HEK293 (cell line): ENCODE measurements around the gene ABHD17A.
A peak's percentile ranks its signal among the peaks of the same experiment; 100 is the strongest.

Source experiments
- CTCF ChIA-PET: fragments of 350-600 bp; formaldehyde crosslinking; extraction: SDS; loops from one replicate; lab custom pipeline; 2021; ENCODE audit warnings: antibody characterized with exemption; lab: Yijun Ruan, JAX
- POLR2A ChIA-PET: fragments of 300-600 bp; formaldehyde crosslinking; extraction: SDS; loops from one replicate; lab custom pipeline; 2020; ENCODE audit warnings: antibody characterized with exemption, inconsistent platforms; lab: Yijun Ruan, JAX
- H3K27ac ChIP-seq: fragments of 200-500 bp; sonication (Bioruptor generic); 2 replicates; pipeline ENCODE4 v1.5.1; 2014; ENCODE audit warnings: low read depth, low read length, control low read depth, inconsistent platforms; ENCODE audit errors: extremely low read depth
- H3K36me3 ChIP-seq, 2 experiments: fragments of 200-500 bp in 1 of 2; sonication (Bioruptor generic) in 1 of 2; 1 replicate in 1 of 2; 2 replicates in 1 of 2; pipeline ENCODE4 v1.5.1; 2014 to 2017; ENCODE audit warnings: inconsistent platforms in 2 of 2, low read length in 2 of 2; ENCODE audit not compliant: control insufficient read depth in 2 of 2, insufficient read depth in 1 of 2
- H3K4me1 ChIP-seq: fragments of 200-500 bp; sonication (Bioruptor generic); 2 replicates; pipeline ENCODE4 v1.5.1; 2014; ENCODE audit warnings: mild to moderate bottlenecking, low read length, inconsistent platforms; ENCODE audit not compliant: control insufficient read depth, insufficient read depth
- H3K4me3 ChIP-seq: 2 replicates; pipeline ENCODE4 v1.5.1; 2011; ENCODE audit warnings: low read depth, mild to moderate bottlenecking, control low read depth, low read length, moderate library complexity
- H3K9me3 ChIP-seq: fragments of 200-500 bp; sonication (Bioruptor generic); 2 replicates; pipeline ENCODE4 v1.5.1; 2014; ENCODE audit warnings: low read depth, low read length, inconsistent platforms; ENCODE audit not compliant: control insufficient read depth, insufficient read depth
- EGR2 ChIP-seq: fragments of 450-650 bp; formaldehyde crosslinking; IDR thresholded peaks from 2 replicates; pipeline ENCODE4 v1.5.1; 2016; ENCODE audit warnings: low read depth, missing biosample characterization, missing genetic modification characterization
- KLF7 ChIP-seq: fragments of 450-650 bp; formaldehyde crosslinking; IDR thresholded peaks from 2 replicates; pipeline ENCODE4 v1.5.1; 2016; ENCODE audit warnings: missing biosample characterization, missing genetic modification characterization, borderline replicate concordance
- KLF8 ChIP-seq: fragments of 450-650 bp; formaldehyde crosslinking; IDR thresholded peaks from 2 replicates; pipeline ENCODE4 v1.5.1; 2016; ENCODE audit warnings: missing biosample characterization, missing genetic modification characterization
- PRDM4 ChIP-seq: fragments of 450-650 bp; formaldehyde crosslinking; IDR thresholded peaks from 2 replicates; pipeline ENCODE4 v1.5.1; 2017; ENCODE audit warnings: missing biosample characterization, missing genetic modification characterization
- TCF7L2 ChIP-seq: IDR thresholded peaks from 2 replicates; pipeline ENCODE4 v1.6.1; 2011; ENCODE audit warnings: low read depth, mild to moderate bottlenecking, inconsistent platforms, low read length, moderate library complexity, borderline replicate concordance
- TRIM28 ChIP-seq: IDR thresholded peaks from 2 replicates; pipeline ENCODE4 v1.6.1; 2011; ENCODE audit warnings: low read length, control low read depth, borderline replicate concordance
- YY1 ChIP-seq: fragments of 450-650 bp; formaldehyde crosslinking; IDR thresholded peaks from 2 replicates; pipeline ENCODE4 v1.5.1; 2018; ENCODE audit warnings: missing biosample characterization, missing genetic modification characterization
- ZBTB8A ChIP-seq: fragments of 450-650 bp; formaldehyde crosslinking; IDR thresholded peaks from 2 replicates; pipeline ENCODE4 v1.5.1; 2016; ENCODE audit warnings: missing biosample characterization, missing genetic modification characterization
- ZFHX2 ChIP-seq: fragments of 450-650 bp; formaldehyde crosslinking; conservative IDR thresholded peaks from 2 replicates; pipeline ENCODE4 v1.5.1; 2016; ENCODE audit warnings: missing biosample characterization, missing genetic modification characterization
- ZFP3 ChIP-seq: fragments of 450-650 bp; formaldehyde crosslinking; IDR thresholded peaks from 2 replicates; pipeline ENCODE4 v1.5.1; 2016; ENCODE audit warnings: low read depth, missing biosample characterization, missing genetic modification characterization
- ZFP37 ChIP-seq: fragments of 450-650 bp; formaldehyde crosslinking; IDR thresholded peaks from 2 replicates; pipeline ENCODE4 v1.5.1; 2016; ENCODE audit warnings: missing biosample characterization, missing genetic modification characterization
- ZNF148 ChIP-seq: fragments of 450-650 bp; formaldehyde crosslinking; IDR thresholded peaks from 2 replicates; pipeline ENCODE4 v1.5.0; 2017; ENCODE audit warnings: missing biosample characterization, missing genetic modification characterization, borderline replicate concordance
- ZNF24 ChIP-seq: fragments of 450-650 bp; formaldehyde crosslinking; IDR thresholded peaks from 2 replicates; pipeline ENCODE4 v1.5.1; 2016; ENCODE audit warnings: missing biosample characterization, missing genetic modification characterization
- ZNF311 ChIP-seq: fragments of 450-650 bp; formaldehyde crosslinking; IDR thresholded peaks from 2 replicates; pipeline ENCODE4 v1.5.1; 2017; ENCODE audit warnings: missing biosample characterization, missing genetic modification characterization, borderline replicate concordance
- ZNF335 ChIP-seq: fragments of 450-650 bp; formaldehyde crosslinking; conservative IDR thresholded peaks from 2 replicates; pipeline ENCODE4 v1.5.1; 2016; ENCODE audit warnings: missing biosample characterization, missing genetic modification characterization
- ZNF366 ChIP-seq: fragments of 450-650 bp; formaldehyde crosslinking; conservative IDR thresholded peaks from 2 replicates; pipeline ENCODE4 v1.5.1; 2016; ENCODE audit warnings: missing biosample characterization, missing genetic modification characterization
- ZNF423 ChIP-seq: fragments of 450-650 bp; formaldehyde crosslinking; IDR thresholded peaks from 2 replicates; pipeline ENCODE4 v1.5.1; 2016; ENCODE audit warnings: missing biosample characterization, missing genetic modification characterization
- ZNF561 ChIP-seq: fragments of 450-650 bp; IDR thresholded peaks from 2 replicates; pipeline ENCODE4 v1.5.1; 2018; ENCODE audit warnings: missing biosample characterization, missing genetic modification characterization, borderline replicate concordance
- ZNF596 ChIP-seq: fragments of 450-650 bp; IDR thresholded peaks from 2 replicates; pipeline ENCODE4 v1.5.0; 2018; ENCODE audit warnings: missing biosample characterization, mild to moderate bottlenecking, missing genetic modification characterization, moderate library complexity
- ZNF660 ChIP-seq: fragments of 450-650 bp; IDR thresholded peaks from 2 replicates; pipeline ENCODE4 v1.5.1; 2018; ENCODE audit warnings: missing biosample characterization, mild to moderate bottlenecking, missing genetic modification characterization
- ZNF670 ChIP-seq: fragments of 450-650 bp; formaldehyde crosslinking; IDR thresholded peaks from 2 replicates; pipeline ENCODE4 v1.5.1; 2016; ENCODE audit warnings: missing biosample characterization, missing genetic modification characterization, low read depth
- ZNF830 ChIP-seq: fragments of 450-650 bp; IDR thresholded peaks from 2 replicates; pipeline ENCODE4 v1.5.0; 2018; ENCODE audit warnings: missing biosample characterization, missing genetic modification characterization, low read depth, mild to moderate bottlenecking, moderate library complexity
- ZNF837 ChIP-seq: fragments of 450-650 bp; formaldehyde crosslinking; IDR thresholded peaks from 2 replicates; pipeline ENCODE4 v1.5.1; 2016; ENCODE audit warnings: missing biosample characterization, missing genetic modification characterization
- ZSCAN4 ChIP-seq: fragments of 450-650 bp; formaldehyde crosslinking; IDR thresholded peaks from 2 replicates; pipeline ENCODE4 v1.5.1; 2017; ENCODE audit warnings: missing biosample characterization, missing genetic modification characterization
- TF ChIP-seq, protein P1 (sequence below): fragments of 450-650 bp; formaldehyde crosslinking; conservative IDR thresholded peaks from 2 replicates; pipeline ENCODE4 v1.5.1; 2016; ENCODE audit warnings: low read depth, missing biosample characterization, missing genetic modification characterization

The ABHD17A gene

GRCh38 chr19:1905863-1906375, 20.6 kb upstream of the ABHD17A start (continued):
- TF ChIP-seq ZNF423 (tag by site-specific recombination) = no peak
- no peak for TF ChIP-seq ZNF366 (tag by site-specific recombination)
- no peak for TF ChIP-seq ZNF670 (tag by site-specific recombination)
- no peak for TF ChIP-seq ZSCAN4 (tag by site-specific recombination)

- H3K4me1 ChIP-seq = peaks cover 12% of the 10 kb centered on the region
- peak within 1 kb of the TSS; percentile 81 for H3K4me3 ChIP-seq
- CTCF ChIA-PET = no interaction called here
- peaks cover 0 to 21% of the 10 kb centered on the region in 2 experiments; a peak in 2 of 3 replicates for H3K36me3 ChIP-seq
- H3K9me3 ChIP-seq = no peaks in the 10 kb centered on the region
- POLR2A ChIA-PET = interaction anchor here (1.0 to 1.6 kb wide), 6 partner anchors 8 to 625 kb away, joined by 3 to 11 read pairs (median 4); no protein-coding TSS in a partner anchor
- peak within 1 kb of the TSS; percentile 81 for H3K27ac ChIP-seq
- TF ChIP-seq ZBTB8A = peak; percentile 63
- TF ChIP-seq ZFHX2 (tag by site-specific recombination) = peak; percentile 64
- TF ChIP-seq TRIM28 = no peak
- peak; percentile 6; the same call in 1 of the 2 replicates for TF ChIP-seq ZNF596 (tag by site-specific recombination)
- TF ChIP-seq, protein P1, sequence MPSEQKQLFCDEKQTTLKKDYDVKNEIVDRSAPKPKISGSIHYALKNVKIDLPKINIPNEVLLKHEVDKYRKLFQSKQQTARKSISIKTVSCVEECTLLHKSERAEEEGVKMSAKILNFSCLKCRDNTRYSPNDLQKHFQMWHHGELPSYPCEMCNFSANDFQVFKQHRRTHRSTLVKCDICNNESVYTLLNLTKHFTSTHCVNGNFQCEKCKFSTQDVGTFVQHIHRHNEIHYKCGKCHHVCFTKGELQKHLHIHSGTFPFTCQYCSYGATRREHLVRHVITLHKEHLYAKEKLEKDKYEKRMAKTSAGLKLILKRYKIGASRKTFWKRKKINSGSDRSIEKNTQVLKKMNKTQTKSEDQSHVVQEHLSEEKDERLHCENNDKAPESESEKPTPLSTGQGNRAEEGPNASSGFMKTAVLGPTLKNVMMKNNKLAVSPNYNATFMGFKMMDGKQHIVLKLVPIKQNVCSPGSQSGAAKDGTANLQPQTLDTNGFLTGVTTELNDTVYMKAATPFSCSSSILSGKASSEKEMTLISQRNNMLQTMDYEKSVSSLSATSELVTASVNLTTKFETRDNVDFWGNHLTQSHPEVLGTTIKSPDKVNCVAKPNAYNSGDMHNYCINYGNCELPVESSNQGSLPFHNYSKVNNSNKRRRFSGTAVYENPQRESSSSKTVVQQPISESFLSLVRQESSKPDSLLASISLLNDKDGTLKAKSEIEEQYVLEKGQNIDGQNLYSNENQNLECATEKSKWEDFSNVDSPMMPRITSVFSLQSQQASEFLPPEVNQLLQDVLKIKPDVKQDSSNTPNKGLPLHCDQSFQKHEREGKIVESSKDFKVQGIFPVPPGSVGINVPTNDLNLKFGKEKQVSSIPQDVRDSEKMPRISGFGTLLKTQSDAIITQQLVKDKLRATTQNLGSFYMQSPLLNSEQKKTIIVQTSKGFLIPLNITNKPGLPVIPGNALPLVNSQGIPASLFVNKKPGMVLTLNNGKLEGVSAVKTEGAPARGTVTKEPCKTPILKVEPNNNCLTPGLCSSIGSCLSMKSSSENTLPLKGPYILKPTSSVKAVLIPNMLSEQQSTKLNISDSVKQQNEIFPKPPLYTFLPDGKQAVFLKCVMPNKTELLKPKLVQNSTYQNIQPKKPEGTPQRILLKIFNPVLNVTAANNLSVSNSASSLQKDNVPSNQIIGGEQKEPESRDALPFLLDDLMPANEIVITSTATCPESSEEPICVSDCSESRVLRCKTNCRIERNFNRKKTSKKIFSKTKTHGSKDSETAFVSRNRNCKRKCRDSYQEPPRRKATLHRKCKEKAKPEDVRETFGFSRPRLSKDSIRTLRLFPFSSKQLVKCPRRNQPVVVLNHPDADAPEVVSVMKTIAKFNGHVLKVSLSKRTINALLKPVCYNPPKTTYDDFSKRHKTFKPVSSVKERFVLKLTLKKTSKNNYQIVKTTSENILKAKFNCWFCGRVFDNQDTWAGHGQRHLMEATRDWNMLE (tag by site-specific recombination) = peak; percentile 65
- no peak for TF ChIP-seq ZFP37 (tag by site-specific recombination)
- TF ChIP-seq ZNF24 (tag by site-specific recombination) = peak; percentile 69
- TF ChIP-seq ZNF660 (tag by site-specific recombination) = 0 out of 2 replicates have a peak, but pooled peaks have one; percentile 30
- peak; percentile 56; the same call in 1 of the 2 replicates for TF ChIP-seq YY1 (tag by site-specific recombination)
- no peak for TF ChIP-seq ZNF148 (tag by site-specific recombination)
- TF ChIP-seq ZNF311 = no peak
- no peak for TF ChIP-seq ZNF830 (tag by site-specific recombination)
- no peak for TF ChIP-seq ZNF837
- peak; percentile 82 for TF ChIP-seq ZNF335 (tag by site-specific recombination)
- TF ChIP-seq ZNF561 (tag by site-specific recombination) = 0 out of 2 replicates have a peak, but pooled peaks have one; percentile 55
- peak; percentile 55 for TF ChIP-seq EGR2 (tag by site-specific recombination)
- TF ChIP-seq ZFP3 (tag by site-specific recombination) = no peak
- TF ChIP-seq KLF8 (tag by site-specific recombination) = peak; percentile 100
- TF ChIP-seq TCF7L2 = no peak
- 0 out of 2 replicates have a peak, but pooled peaks have one; percentile 37 for TF ChIP-seq PRDM4 (tag by site-specific recombination)
- TF ChIP-seq KLF7 (tag by site-specific recombination) = peak; percentile 89
These were observed 20.0 kb upstream of the ABHD17A start, which contains the start of the genes ADAT3 and SCAMP4 for GRCh38 chr19:1905110-1905862. ADAT3 (plus strand) TSS chr19:1905399; CDS start chr19:1912048, 6,649 bp downstream. SCAMP4 (plus strand) TSS chr19:1905399; CDS start chr19:1915020, 9,621 bp downstream.
